B cell (primary cell): ENCODE measurements around the gene HIP1. TPM values are rescaled to one million over a fixed set of nuclear protein-coding genes. Genes with fewer than 3 reads are reported as not detected.

Experiments used
- ATAC-seq: fragments of 200-7000 bp; cut with Tn5 transposase; one replicate; pipeline ENCODE4 v1.10.0; 2021; ENCODE audit warnings: low read depth, mild to moderate bottlenecking, moderate number of reproducible peaks, moderate library complexity
- CTCF ChIA-PET: fragments of 350-600 bp; sonication (Branson Sonifier 250); formaldehyde crosslinking; loops from one replicate; lab custom pipeline; 2021; ENCODE audit warnings: antibody characterized with exemption, inconsistent platforms; lab: Charles Lee
- POLR2A ChIA-PET: fragments of 350-600 bp; sonication (Branson Sonifier 250); formaldehyde crosslinking; loops from one replicate; lab custom pipeline; 2021; ENCODE audit warnings: antibody characterized with exemption; lab: Charles Lee
- DNase-seq: peaks from one replicate; pipeline ENCODE4 v3.0.0; 2013
- H2AFZ ChIP-seq: 2 replicates; pipeline ENCODE4 v1.6.1; 2012; ENCODE audit warnings: mild to moderate bottlenecking, low read depth, low read length; ENCODE audit not compliant: insufficient read depth, poor library complexity, severe bottlenecking
- H3K27ac ChIP-seq, 2 donors: 1 replicate in 1 of 2; 2 replicates in 1 of 2; pipeline ENCODE4 v1.5.1; 2012 to 2013; ENCODE audit warnings: low read length in 2 of 2, mild to moderate bottlenecking in 2 of 2, moderate library complexity in 1 of 2
- H3K27me3 ChIP-seq, 4 experiments: fragments of 200-600 bp in 1 of 4; sonication (generic) in 1 of 4; replicated peaks in 1 of 4; 1 replicate in 2 of 4; 2 replicates in 2 of 4; pipeline versions ENCODE4 v1.6.1 to v1.7.0; 2013 to 2016; ENCODE audit warnings: low read length in 3 of 4, mild to moderate bottlenecking in 2 of 4, mixed read lengths in 1 of 4, moderate library complexity in 1 of 4; ENCODE audit not compliant: insufficient read depth in 4 of 4, control insufficient read depth in 3 of 4; ENCODE audit errors: control extremely low read depth in 1 of 4
- H3K36me3 ChIP-seq, 2 experiments: replicated peaks in 1 of 2; 1 replicate in 1 of 2; 2 replicates in 1 of 2; pipeline versions ENCODE4 v1.6.1 to v1.7.1; 2013; ENCODE audit warnings: low read length in 1 of 2; ENCODE audit not compliant: insufficient read depth in 2 of 2, control insufficient read depth in 1 of 2; ENCODE audit errors: control extremely low read depth in 1 of 2, extremely low read depth in 1 of 2
- H3K4me1 ChIP-seq, 2 donors: fragments of 200-600 bp in 1 of 2; sonication (generic) in 1 of 2; 1 replicate in 1 of 2; 2 replicates in 1 of 2; pipeline versions ENCODE4 v1.5.1 to v1.6.1; 2013 to 2017; ENCODE audit warnings: low read length in 2 of 2; ENCODE audit not compliant: control insufficient read depth in 2 of 2, insufficient read depth in 2 of 2
- H3K4me2 ChIP-seq: replicated peaks from 2 replicates; pipeline ENCODE3; 2012; ENCODE audit warnings: mild to moderate bottlenecking, low read depth, low read length; ENCODE audit not compliant: poor library complexity, severe bottlenecking
- H3K4me3 ChIP-seq, 5 experiments: fragments of 200-600 bp in 1 of 5; sonication (generic) in 1 of 5; 1 replicate in 3 of 5; 2 replicates in 2 of 5; pipeline versions ENCODE4 v1.5.1 to v1.7.0; 2011 to 2016; ENCODE audit warnings: low read length in 4 of 5, mild to moderate bottlenecking in 4 of 5, low read depth in 2 of 5, control low read depth in 1 of 5, moderate library complexity in 1 of 5; ENCODE audit not compliant: insufficient read depth in 1 of 5; ENCODE audit errors: control extremely low read depth in 1 of 5, extremely low read depth in 1 of 5
- H3K79me2 ChIP-seq: fragments of 200-600 bp; sonication (generic); one replicate; pipeline ENCODE4 v1.6.0; 2016; ENCODE audit warnings: low read length; ENCODE audit not compliant: control insufficient read depth, insufficient read depth
- H3K9ac ChIP-seq: fragments of 200-600 bp; sonication (generic); 2 replicates; pipeline ENCODE4 v1.6.1; 2017; ENCODE audit warnings: mild to moderate bottlenecking, low read length, moderate library complexity
- H3K9me3 ChIP-seq, 3 donors: one replicate each; pipeline versions ENCODE4 v1.6.1 to v1.7.1; 2013; ENCODE audit warnings: low read length in 2 of 3; ENCODE audit not compliant: control insufficient read depth in 2 of 3, insufficient read depth in 1 of 3; ENCODE audit errors: control extremely low read depth in 1 of 3
- H4K20me1 ChIP-seq: 2 replicates; pipeline ENCODE4 v1.6.0; 2012; ENCODE audit warnings: mild to moderate bottlenecking, low read length; ENCODE audit not compliant: insufficient read depth, control insufficient read depth, poor library complexity, severe bottlenecking
- H3K27ac Mint-ChIP-seq: one replicate; pipeline ENCODE4 v1.8.0; 2021; ENCODE audit warnings: mixed read lengths
- H3K27me3 Mint-ChIP-seq: one replicate; pipeline ENCODE4 v1.8.0; 2021; ENCODE audit warnings: mixed read lengths
- H3K4me1 Mint-ChIP-seq: one replicate; pipeline ENCODE4 v1.8.0; 2021; ENCODE audit warnings: mixed read lengths
- H3K4me3 Mint-ChIP-seq: one replicate; pipeline ENCODE4 v1.8.0; 2021; ENCODE audit warnings: mixed read lengths
- H3K9me3 Mint-ChIP-seq: one replicate; pipeline ENCODE4 v1.8.0; 2022; ENCODE audit warnings: mixed read lengths; ENCODE audit not compliant: insufficient read depth
- EZH2 ChIP-seq: IDR thresholded peaks from 2 replicates; pipeline ENCODE4 v1.6.1; 2012; ENCODE audit warnings: borderline replicate concordance, low read depth, mild to moderate bottlenecking, moderate library complexity, low read length; ENCODE audit not compliant: insufficient read depth, poor library complexity, severe bottlenecking
- WGBS: methylation state at CpG from one replicate; pipeline ENCODE4 v1.1.5; 2013; ENCODE audit warnings: missing lambda C conversion rate; ENCODE audit not compliant: insufficient coverage; 5-methylcytosine and 5-hydroxymethylcytosine counted together
- intact Hi-C: fragments of 100-400 bp; cut with micrococcal nuclease; formaldehyde crosslinking; loops from one replicate; pipeline ENCODE4 v1.10.0; 2022
- polyA plus RNA-seq: library from polyadenylated mRNA; depleted of rRNA; stranded (reverse); fragments of >200 nt; gene quantifications from 2 replicates; pipeline ENCODE4 v1.2.3, GENCODE V29; 2012
- total RNA-seq, 2 donors: library from RNA; stranded (reverse); fragments of 120-200 nt in 1 of 2; gene quantifications; 1 replicate in 1 of 2; 2 replicates in 1 of 2; pipeline versions ENCODE4 v1.2.3 to v1.2.4, GENCODE V29; 2013 to 2022
- TF ChIP-seq, protein P1 (sequence below): fragments of 200-600 bp; IDR thresholded peaks from one replicate; pipeline ENCODE4 v1.8.0; 2022; ENCODE audit warnings: antibody characterized with exemption, mild to moderate bottlenecking

Gene HIP1
- total and polyA plus RNA-seq, 2 donors (not counting 1 experiment from before 2014, with no cell fraction given): 6.5 to 16.7 TPM

GRCh38 chr7:75650062-75650461 lies 88.7 kb downstream of the HIP1 start:
- TF ChIP-seq, protein P1, sequence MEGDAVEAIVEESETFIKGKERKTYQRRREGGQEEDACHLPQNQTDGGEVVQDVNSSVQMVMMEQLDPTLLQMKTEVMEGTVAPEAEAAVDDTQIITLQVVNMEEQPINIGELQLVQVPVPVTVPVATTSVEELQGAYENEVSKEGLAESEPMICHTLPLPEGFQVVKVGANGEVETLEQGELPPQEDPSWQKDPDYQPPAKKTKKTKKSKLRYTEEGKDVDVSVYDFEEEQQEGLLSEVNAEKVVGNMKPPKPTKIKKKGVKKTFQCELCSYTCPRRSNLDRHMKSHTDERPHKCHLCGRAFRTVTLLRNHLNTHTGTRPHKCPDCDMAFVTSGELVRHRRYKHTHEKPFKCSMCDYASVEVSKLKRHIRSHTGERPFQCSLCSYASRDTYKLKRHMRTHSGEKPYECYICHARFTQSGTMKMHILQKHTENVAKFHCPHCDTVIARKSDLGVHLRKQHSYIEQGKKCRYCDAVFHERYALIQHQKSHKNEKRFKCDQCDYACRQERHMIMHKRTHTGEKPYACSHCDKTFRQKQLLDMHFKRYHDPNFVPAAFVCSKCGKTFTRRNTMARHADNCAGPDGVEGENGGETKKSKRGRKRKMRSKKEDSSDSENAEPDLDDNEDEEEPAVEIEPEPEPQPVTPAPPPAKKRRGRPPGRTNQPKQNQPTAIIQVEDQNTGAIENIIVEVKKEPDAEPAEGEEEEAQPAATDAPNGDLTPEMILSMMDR: no peak
- TF ChIP-seq EZH2: no peak
- H2AFZ ChIP-seq: no peak overlapping the region
- Mint-ChIP-seq H3K4me1 (no peaks in the 10 kb centered on the region), H3K9me3 (no peaks in the 10 kb centered on the region), H3K27me3 (no peaks in the 10 kb centered on the region), H3K27ac (no peak overlapping the region), H3K4me3 (no peak overlapping the region)
- ATAC-seq (no peak), DNase-seq (no peak)
- H3K4me1 ChIP-seq: no peaks in the 10 kb centered on the region
- WGBS: 95% methylated on average over 6 of the region's 7 CpGs
- CTCF ChIA-PET: interaction anchor here (1.1 kb wide), 1 partner anchor 15 kb away, joined by 3 read pairs; no protein-coding TSS in a partner anchor
- no peak overlapping the region for H3K4me2 ChIP-seq
- intact Hi-C loops: no loop called here
- no peak overlapping the region for H3K4me3 ChIP-seq
- POLR2A ChIA-PET: no interaction called here
- H3K79me2 ChIP-seq: no peaks in the 10 kb centered on the region
- H4K20me1 ChIP-seq: no peaks in the 10 kb centered on the region
- H3K9me3 ChIP-seq: peaks cover 0 to 6% (median 0%) of the 10 kb centered on the region in 3 donors
- no peak overlapping the region for H3K9ac ChIP-seq
- H3K27me3 ChIP-seq: no peaks in the 10 kb centered on the region
- H3K36me3 ChIP-seq: no peaks in the 10 kb centered on the region
- no peak overlapping the region for H3K27ac ChIP-seq

DNA sequence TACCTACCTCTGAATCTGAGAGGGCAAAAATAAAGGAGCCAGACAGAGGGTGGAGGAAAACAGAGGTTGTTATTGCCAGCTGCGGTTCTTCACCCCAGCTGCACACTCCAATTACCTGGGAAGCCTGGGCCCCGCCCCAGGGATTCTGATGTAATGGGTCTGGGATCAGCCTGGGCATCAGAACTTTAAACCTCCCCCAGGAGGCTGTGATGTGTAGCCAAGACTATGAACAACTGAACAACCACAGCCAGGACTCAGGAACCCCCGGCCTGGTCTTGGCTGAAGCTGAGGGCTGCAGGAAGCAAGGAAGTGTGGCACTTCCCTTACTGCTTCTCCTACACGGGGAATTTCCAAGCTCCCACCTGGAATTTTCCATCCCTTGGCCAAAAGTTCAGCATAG lies 89.3 kb downstream of the HIP1 start:
- DNase-seq (no peak), ATAC-seq (no peak)
- intact Hi-C loops: no loop called here
- Histone ChIP-seq H3K4me2 (no peak overlapping the region), H2AFZ (no peak overlapping the region), H3K79me2 (no peaks in the 10 kb centered on the region), H3K4me1 (no peaks in the 10 kb centered on the region), H3K27me3 (no peaks in the 10 kb centered on the region), H3K9ac (no peak overlapping the region), H3K9me3 (peaks cover 0 to 8% (median 0%) of the 10 kb centered on the region in 3 donors), H3K27ac (no peak overlapping the region), H3K36me3 (no peaks in the 10 kb centered on the region), H4K20me1 (no peaks in the 10 kb centered on the region), H3K4me3 (no peak overlapping the region)
- no peaks in the 10 kb centered on the region for H3K4me1 Mint-ChIP-seq
- POLR2A ChIA-PET: no interaction called here
- CTCF ChIA-PET: no interaction called here
- H3K27ac Mint-ChIP-seq: no peak overlapping the region
- no peaks in the 10 kb centered on the region for H3K9me3 Mint-ChIP-seq
- H3K4me3 Mint-ChIP-seq: no peak overlapping the region
- no peak for TF ChIP-seq EZH2
- TF ChIP-seq, protein P1: no peak
- H3K27me3 Mint-ChIP-seq: no peaks in the 10 kb centered on the region
- 25% methylated on average over 1 of the region's 4 CpGs for WGBS
